ENCODE data around the gene GJB6.

GJB6 gene

GRCh38 chr13:20247963-20248362 is 15.8 kb upstream of the GJB6 start:
- Histone ChIP-seq H3K79me2 (ENCODE audit: insufficient read depth, low read depth) (no peaks in the 10 kb centered on the region), H3K4me3 (IDR thresholded peaks at IDR 0.05; ENCODE audit: insufficient read depth, low read depth, low read length) (no peak overlapping the region), H3K36me3 (ENCODE audit: insufficient read depth) (no peaks in the 10 kb centered on the region), H3K27me3 (ENCODE audit: insufficient read depth, low read depth) (no peaks in the 10 kb centered on the region), H3K4me2 (no peak overlapping the region), H2AFZ (ENCODE audit: low read depth) (no peak overlapping the region), H3K9ac (no peak overlapping the region), H3K4me1 (ENCODE audit: low read depth, poor library complexity, severe bottlenecking) (no peaks in the 10 kb centered on the region), H3K27ac (no peak overlapping the region), H4K20me1 (ENCODE audit: insufficient read depth) (no peaks in the 10 kb centered on the region)
- TF ChIP-seq, protein P1, sequence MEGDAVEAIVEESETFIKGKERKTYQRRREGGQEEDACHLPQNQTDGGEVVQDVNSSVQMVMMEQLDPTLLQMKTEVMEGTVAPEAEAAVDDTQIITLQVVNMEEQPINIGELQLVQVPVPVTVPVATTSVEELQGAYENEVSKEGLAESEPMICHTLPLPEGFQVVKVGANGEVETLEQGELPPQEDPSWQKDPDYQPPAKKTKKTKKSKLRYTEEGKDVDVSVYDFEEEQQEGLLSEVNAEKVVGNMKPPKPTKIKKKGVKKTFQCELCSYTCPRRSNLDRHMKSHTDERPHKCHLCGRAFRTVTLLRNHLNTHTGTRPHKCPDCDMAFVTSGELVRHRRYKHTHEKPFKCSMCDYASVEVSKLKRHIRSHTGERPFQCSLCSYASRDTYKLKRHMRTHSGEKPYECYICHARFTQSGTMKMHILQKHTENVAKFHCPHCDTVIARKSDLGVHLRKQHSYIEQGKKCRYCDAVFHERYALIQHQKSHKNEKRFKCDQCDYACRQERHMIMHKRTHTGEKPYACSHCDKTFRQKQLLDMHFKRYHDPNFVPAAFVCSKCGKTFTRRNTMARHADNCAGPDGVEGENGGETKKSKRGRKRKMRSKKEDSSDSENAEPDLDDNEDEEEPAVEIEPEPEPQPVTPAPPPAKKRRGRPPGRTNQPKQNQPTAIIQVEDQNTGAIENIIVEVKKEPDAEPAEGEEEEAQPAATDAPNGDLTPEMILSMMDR (conservative IDR thresholded peaks at IDR 0.05; ENCODE audit: low read depth, low read length), result no peak

GRCh38 chr13:20247403-20247802 is 15.3 kb upstream of the GJB6 start:
- Histone ChIP-seq H2AFZ (ENCODE audit: low read depth) (no peak overlapping the region), H3K4me2 (no peak overlapping the region), H3K79me2 (ENCODE audit: insufficient read depth, low read depth) (no peaks in the 10 kb centered on the region), H3K27ac (no peak overlapping the region), H3K27me3 (ENCODE audit: insufficient read depth, low read depth) (no peaks in the 10 kb centered on the region), H3K36me3 (ENCODE audit: insufficient read depth) (no peaks in the 10 kb centered on the region), H3K4me1 (ENCODE audit: low read depth, poor library complexity, severe bottlenecking) (no peaks in the 10 kb centered on the region), H4K20me1 (ENCODE audit: insufficient read depth) (no peaks in the 10 kb centered on the region), H3K4me3 (IDR thresholded peaks at IDR 0.05; ENCODE audit: insufficient read depth, low read depth, low read length) (no peak overlapping the region), H3K9ac (no peak overlapping the region)
- TF ChIP-seq, protein P1 (conservative IDR thresholded peaks at IDR 0.05; ENCODE audit: low read depth, low read length), result no peak

GRCh38 chr13:20241593-20241992 is 9.5 kb upstream of the GJB6 start:
- no peak overlapping the region for H3K9ac ChIP-seq
- H3K27ac ChIP-seq, result no peak overlapping the region
- H3K4me3 ChIP-seq (IDR thresholded peaks at IDR 0.05; ENCODE audit: insufficient read depth, low read depth, low read length), result no peak overlapping the region
- H4K20me1 ChIP-seq (ENCODE audit: insufficient read depth), result no peaks in the 10 kb centered on the region
- no peaks in the 10 kb centered on the region for H3K79me2 ChIP-seq (ENCODE audit: insufficient read depth, low read depth)
- H2AFZ ChIP-seq (ENCODE audit: low read depth), result no peak overlapping the region
- no peak overlapping the region for H3K4me2 ChIP-seq
- H3K27me3 ChIP-seq (ENCODE audit: insufficient read depth, low read depth), result no peaks in the 10 kb centered on the region
- no peaks in the 10 kb centered on the region for H3K36me3 ChIP-seq (ENCODE audit: insufficient read depth)
- H3K4me1 ChIP-seq (ENCODE audit: low read depth, poor library complexity, severe bottlenecking), result no peaks in the 10 kb centered on the region
- TF ChIP-seq, protein P1 (conservative IDR thresholded peaks at IDR 0.05; ENCODE audit: low read depth, low read length), result no peak

DNA sequence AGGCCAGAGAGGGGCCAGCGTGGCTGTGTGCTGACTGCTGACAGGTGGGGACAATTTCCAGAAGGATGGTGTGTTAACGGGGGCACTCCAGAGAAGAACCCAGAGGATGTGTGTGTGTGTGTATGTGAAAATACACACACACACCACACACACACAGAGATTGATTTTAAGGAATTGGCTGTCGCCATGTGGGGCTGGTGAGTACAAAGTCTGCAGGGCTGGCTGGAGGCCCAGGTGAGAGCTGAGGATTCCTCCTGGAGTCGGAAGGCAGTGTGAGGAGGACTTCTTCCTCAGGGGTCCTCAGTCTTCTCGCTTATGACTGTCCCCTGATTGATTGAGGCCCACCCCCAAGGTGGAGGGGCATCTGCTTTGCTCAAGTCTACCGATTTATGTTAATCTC is 7.6 kb upstream of the GJB6 start:
- H3K27ac ChIP-seq, result no peak overlapping the region
- H3K4me1 ChIP-seq (ENCODE audit: low read depth, poor library complexity, severe bottlenecking), result no peaks in the 10 kb centered on the region
- no peak overlapping the region for H3K4me2 ChIP-seq
- H2AFZ ChIP-seq (ENCODE audit: low read depth), result no peak overlapping the region
- no peaks in the 10 kb centered on the region for H3K36me3 ChIP-seq (ENCODE audit: insufficient read depth)
- H3K79me2 ChIP-seq (ENCODE audit: insufficient read depth, low read depth), result no peaks in the 10 kb centered on the region
- H3K4me3 ChIP-seq (IDR thresholded peaks at IDR 0.05; ENCODE audit: insufficient read depth, low read depth, low read length), result no peak overlapping the region
- TF ChIP-seq, protein P1 (conservative IDR thresholded peaks at IDR 0.05; ENCODE audit: low read depth, low read length), result no peak
- H3K27me3 ChIP-seq (ENCODE audit: insufficient read depth, low read depth), result no peaks in the 10 kb centered on the region
- no peaks in the 10 kb centered on the region for H4K20me1 ChIP-seq (ENCODE audit: insufficient read depth)
- H3K9ac ChIP-seq, result no peak overlapping the region

Data from KMS-11 (cell line).